ENCODE results near the gene PERP.
"Not testable (repeated sequence)": the region's sequence is repeated elsewhere in the genome, so short reads cannot be mapped to it uniquely, and the experiment has no call there.

Gene PERP

GRCh38 chr6:138107078-138107751, at the start of gene PERP:
Gene PERP (minus strand): TSS chr6:138107419. CDS start chr6:138107340, 79 bp downstream.
- Histone ChIP-seq H3K4me1 (ENCODE audit: control insufficient read depth in 1 of 2, insufficient read depth in 2 of 2, low read length in 2 of 2) (peaks cover 6 to 15% of the 10 kb centered on the region in 2 donors), H3K27me3 (ENCODE audit: low read depth, low read length) (no peaks in the 10 kb centered on the region), H3K9me3 (ENCODE audit: control insufficient read depth in 1 of 2, low read length in 2 of 2) (no peaks in the 10 kb centered on the region), H3K36me3 (ENCODE audit: control insufficient read depth in 1 of 2, insufficient read depth in 2 of 2, low read length in 2 of 2) (no peaks in the 10 kb centered on the region), H3K27ac (ENCODE audit: low read length) (peak within 1 kb of the TSS; percentile 94), H3K4me3 (ENCODE audit: low read depth in 1 of 2, low read length in 2 of 2) (peak within 1 kb of the TSS; percentile 75 to 84)

GRCh38 chr6:138155443-138155842, 48.2 kb upstream of the PERP start:
- Histone ChIP-seq H3K27me3 (ENCODE audit: low read depth, low read length) (peaks cover 6% of the 10 kb centered on the region), H3K4me3 (ENCODE audit: low read depth in 1 of 2, low read length in 2 of 2) (no peak overlapping the region), H3K9me3 (ENCODE audit: control insufficient read depth in 1 of 2, low read length in 2 of 2) (no peaks in the 10 kb centered on the region), H3K27ac (ENCODE audit: low read length) (no peak overlapping the region), H3K4me1 (ENCODE audit: control insufficient read depth in 1 of 2, insufficient read depth in 2 of 2, low read length in 2 of 2) (no peaks in the 10 kb centered on the region), H3K36me3 (ENCODE audit: control insufficient read depth in 1 of 2, insufficient read depth in 2 of 2, low read length in 2 of 2) (no peaks in the 10 kb centered on the region)

- no peaks in the 10 kb centered on the region for H3K4me1 ChIP-seq (ENCODE audit: control insufficient read depth in 1 of 2, insufficient read depth in 2 of 2, low read length in 2 of 2)
- H3K27ac ChIP-seq (ENCODE audit: low read length), result no peak overlapping the region
- H3K9me3 ChIP-seq (ENCODE audit: control insufficient read depth in 1 of 2, low read length in 2 of 2), result no peaks in the 10 kb centered on the region
- H3K27me3 ChIP-seq (ENCODE audit: low read depth, low read length), result no peaks in the 10 kb centered on the region
- no peaks in the 10 kb centered on the region for H3K36me3 ChIP-seq (ENCODE audit: control insufficient read depth in 1 of 2, insufficient read depth in 2 of 2, low read length in 2 of 2)
- H3K4me3 ChIP-seq (ENCODE audit: low read depth in 1 of 2, low read length in 2 of 2), result no peak overlapping the region
Measured at GRCh38 chr6:138146544-138146943, 39.3 kb upstream of the PERP start.

- Histone ChIP-seq H3K4me3 (ENCODE audit: low read depth in 1 of 2, low read length in 2 of 2) (no peak overlapping the region), H3K36me3 (ENCODE audit: control insufficient read depth in 1 of 2, insufficient read depth in 2 of 2, low read length in 2 of 2) (no peaks in the 10 kb centered on the region), H3K27ac (ENCODE audit: low read length) (no peak overlapping the region), H3K27me3 (ENCODE audit: low read depth, low read length) (no peaks in the 10 kb centered on the region), H3K4me1 (ENCODE audit: control insufficient read depth in 1 of 2, insufficient read depth in 2 of 2, low read length in 2 of 2) (no peaks in the 10 kb centered on the region), H3K9me3 (ENCODE audit: control insufficient read depth in 1 of 2, low read length in 2 of 2) (no peaks in the 10 kb centered on the region)
Measured at GRCh38 chr6:138145402-138145801, 38.2 kb upstream of the PERP start.

- H3K4me1 ChIP-seq (ENCODE audit: control insufficient read depth in 1 of 2, insufficient read depth in 2 of 2, low read length in 2 of 2), result no peaks in the 10 kb centered on the region
- no peak overlapping the region for H3K27ac ChIP-seq (ENCODE audit: low read length)
- no peak overlapping the region for H3K4me3 ChIP-seq (ENCODE audit: low read depth in 1 of 2, low read length in 2 of 2)
- H3K36me3 ChIP-seq (ENCODE audit: control insufficient read depth in 1 of 2, insufficient read depth in 2 of 2, low read length in 2 of 2), result no peaks in the 10 kb centered on the region
- no peaks in the 10 kb centered on the region for H3K27me3 ChIP-seq (ENCODE audit: low read depth, low read length)
- H3K9me3 ChIP-seq (ENCODE audit: control insufficient read depth in 1 of 2, low read length in 2 of 2), result no peaks in the 10 kb centered on the region
Measured at GRCh38 chr6:138142806-138143205, 35.6 kb upstream of the PERP start.

GRCh38 chr6:138129190-138129589, 22.0 kb upstream of the PERP start:
- H3K36me3 ChIP-seq (ENCODE audit: control insufficient read depth in 1 of 2, insufficient read depth in 2 of 2, low read length in 2 of 2), result no peaks in the 10 kb centered on the region
- H3K4me1 ChIP-seq (ENCODE audit: control insufficient read depth in 1 of 2, insufficient read depth in 2 of 2, low read length in 2 of 2), result no peaks in the 10 kb centered on the region
- H3K9me3 ChIP-seq (ENCODE audit: control insufficient read depth in 1 of 2, low read length in 2 of 2), result no peaks in the 10 kb centered on the region
- H3K4me3 ChIP-seq (ENCODE audit: low read depth in 1 of 2, low read length in 2 of 2), result no peak overlapping the region
- no peaks in the 10 kb centered on the region for H3K27me3 ChIP-seq (ENCODE audit: low read depth, low read length)
- H3K27ac ChIP-seq (ENCODE audit: low read length), result no peak overlapping the region

- H3K4me3 ChIP-seq (ENCODE audit: low read depth in 1 of 2, low read length in 2 of 2), result no peak overlapping the region
- H3K27me3 ChIP-seq (ENCODE audit: low read depth, low read length), result no peaks in the 10 kb centered on the region
- H3K4me1 ChIP-seq (ENCODE audit: control insufficient read depth in 1 of 2, insufficient read depth in 2 of 2, low read length in 2 of 2), result no peaks in the 10 kb centered on the region
- no peak overlapping the region for H3K27ac ChIP-seq (ENCODE audit: low read length)
- no peaks in the 10 kb centered on the region for H3K36me3 ChIP-seq (ENCODE audit: control insufficient read depth in 1 of 2, insufficient read depth in 2 of 2, low read length in 2 of 2)
- H3K9me3 ChIP-seq (ENCODE audit: control insufficient read depth in 1 of 2, low read length in 2 of 2), result no peaks in the 10 kb centered on the region
Measured at GRCh38 chr6:138128096-138128495, 20.9 kb upstream of the PERP start.

- Histone ChIP-seq H3K36me3 (ENCODE audit: control insufficient read depth in 1 of 2, insufficient read depth in 2 of 2, low read length in 2 of 2) (no peaks in the 10 kb centered on the region), H3K27me3 (ENCODE audit: low read depth, low read length) (no peaks in the 10 kb centered on the region), H3K4me1 (ENCODE audit: control insufficient read depth in 1 of 2, insufficient read depth in 2 of 2, low read length in 2 of 2) (no peaks in the 10 kb centered on the region), H3K27ac (ENCODE audit: low read length) (no peak overlapping the region), H3K9me3 (ENCODE audit: control insufficient read depth in 1 of 2, low read length in 2 of 2) (no peaks in the 10 kb centered on the region), H3K4me3 (ENCODE audit: low read depth in 1 of 2, low read length in 2 of 2) (no peak overlapping the region)
Measured at GRCh38 chr6:138124096-138124495, 16.9 kb upstream of the PERP start.

GRCh38 chr6:138119976-138120375, 12.8 kb upstream of the PERP start:
- no peak overlapping the region for H3K4me3 ChIP-seq (ENCODE audit: low read depth in 1 of 2, low read length in 2 of 2)
- H3K27me3 ChIP-seq (ENCODE audit: low read depth, low read length), result no peaks in the 10 kb centered on the region
- H3K27ac ChIP-seq (ENCODE audit: low read length), result no peak overlapping the region
- no peaks in the 10 kb centered on the region for H3K9me3 ChIP-seq (ENCODE audit: control insufficient read depth in 1 of 2, low read length in 2 of 2)
- H3K4me1 ChIP-seq (ENCODE audit: control insufficient read depth in 1 of 2, insufficient read depth in 2 of 2, low read length in 2 of 2), result no peaks in the 10 kb centered on the region
- no peaks in the 10 kb centered on the region for H3K36me3 ChIP-seq (ENCODE audit: control insufficient read depth in 1 of 2, insufficient read depth in 2 of 2, low read length in 2 of 2)

GRCh38 chr6:138119229-138119628, 12.0 kb upstream of the PERP start:
- H3K4me1 ChIP-seq (ENCODE audit: control insufficient read depth in 1 of 2, insufficient read depth in 2 of 2, low read length in 2 of 2); H3K4me3 ChIP-seq (ENCODE audit: low read depth in 1 of 2, low read length in 2 of 2); H3K27ac ChIP-seq (ENCODE audit: low read length); H3K27me3 ChIP-seq (ENCODE audit: low read depth, low read length); H3K36me3 ChIP-seq (ENCODE audit: control insufficient read depth in 1 of 2, insufficient read depth in 2 of 2, low read length in 2 of 2); H3K9me3 ChIP-seq (ENCODE audit: control insufficient read depth in 1 of 2, low read length in 2 of 2): not testable (repeated sequence)

- H3K27me3 ChIP-seq (ENCODE audit: low read depth, low read length), result no peaks in the 10 kb centered on the region
- no peaks in the 10 kb centered on the region for H3K4me1 ChIP-seq (ENCODE audit: control insufficient read depth in 1 of 2, insufficient read depth in 2 of 2, low read length in 2 of 2)
- no peaks in the 10 kb centered on the region for H3K36me3 ChIP-seq (ENCODE audit: control insufficient read depth in 1 of 2, insufficient read depth in 2 of 2, low read length in 2 of 2)
Measured at GRCh38 chr6:138117376-138117914, 10.2 kb upstream of the PERP start.

GRCh38 chr6:138116661-138116999, 9.4 kb upstream of the PERP start:
- Histone ChIP-seq H3K27ac (ENCODE audit: low read length) (no peak overlapping the region), H3K4me3 (ENCODE audit: low read depth in 1 of 2, low read length in 2 of 2) (no peak overlapping the region), H3K4me1 (ENCODE audit: control insufficient read depth in 1 of 2, insufficient read depth in 2 of 2, low read length in 2 of 2) (no peaks in the 10 kb centered on the region), H3K9me3 (ENCODE audit: control insufficient read depth in 1 of 2, low read length in 2 of 2) (no peaks in the 10 kb centered on the region), H3K27me3 (ENCODE audit: low read depth, low read length) (no peaks in the 10 kb centered on the region), H3K36me3 (ENCODE audit: control insufficient read depth in 1 of 2, insufficient read depth in 2 of 2, low read length in 2 of 2) (no peaks in the 10 kb centered on the region)

More at GRCh38 chr6:138117376-138117914, 10.2 kb upstream of the PERP start:
- Histone ChIP-seq H3K9me3 (ENCODE audit: control insufficient read depth in 1 of 2, low read length in 2 of 2) (no peaks in the 10 kb centered on the region), H3K4me3 (ENCODE audit: low read depth in 1 of 2, low read length in 2 of 2) (no peak overlapping the region), H3K27ac (ENCODE audit: low read length) (no peak overlapping the region)
